Keratinocyte (primary cell): ENCODE results near the gene SYNC. TPM values are rescaled to one million over a fixed set of nuclear protein-coding genes. Genes with fewer than 3 reads are reported as not detected.

Source experiments
- DNase-seq: peaks from one replicate; pipeline ENCODE4 v3.0.0-alpha.2; 2011; ENCODE audit warnings: low read depth, missing footprints, low spot score
- FAIRE-seq: peaks from 2 replicates; lab custom pipeline; 2011; peaks lifted over from hg19 to GRCh38; lab: Jason Lieb, UNC
- H2AFZ ChIP-seq: 2 replicates; pipeline ENCODE4 v1.6.0; 2012; ENCODE audit warnings: low read length, control low read depth, inconsistent platforms; ENCODE audit not compliant: control insufficient read depth
- H3K27ac ChIP-seq: 2 replicates; pipeline ENCODE4 v1.5.1; 2011; ENCODE audit warnings: low read length; ENCODE audit not compliant: control insufficient read depth, insufficient read depth
- H3K27me3 ChIP-seq: 3 replicates; pipeline ENCODE4 v1.6.0; 2011; ENCODE audit warnings: low read length; ENCODE audit not compliant: control insufficient read depth, insufficient read depth; ENCODE audit errors: extremely low read depth
- H3K36me3 ChIP-seq, 2 experiments: 2 replicates in 1 of 2; 3 replicates in 1 of 2; pipeline ENCODE4 v1.5.1; 2011; ENCODE audit warnings: low read length in 2 of 2, mild to moderate bottlenecking in 1 of 2; ENCODE audit not compliant: control insufficient read depth in 2 of 2, insufficient read depth in 2 of 2; ENCODE audit errors: extremely low read depth in 1 of 2
- H3K4me1 ChIP-seq: 3 replicates; pipeline ENCODE4 v1.5.1; 2011; ENCODE audit warnings: low read length; ENCODE audit not compliant: control insufficient read depth, insufficient read depth; ENCODE audit errors: extremely low read depth
- H3K4me2 ChIP-seq: 3 replicates; pipeline ENCODE4 v1.6.0; 2011; ENCODE audit warnings: low read depth, low read length; ENCODE audit not compliant: control insufficient read depth, insufficient read depth; ENCODE audit errors: extremely low read depth
- H3K4me3 ChIP-seq, 3 experiments: fragments of 200-600 bp in 1 of 3; sonication (generic) in 1 of 3; 2 replicates in 2 of 3; 3 replicates in 1 of 3; pipeline ENCODE4 v1.5.1; 2011 to 2016; ENCODE audit warnings: low read length in 3 of 3, mild to moderate bottlenecking in 3 of 3, control low read depth in 2 of 3, inconsistent platforms in 1 of 3, low read depth in 1 of 3, mixed read lengths in 1 of 3, mixed run types in 1 of 3, moderate library complexity in 1 of 3; ENCODE audit not compliant: control insufficient read depth in 2 of 3, insufficient read depth in 2 of 3; ENCODE audit errors: extremely low read depth in 1 of 3
- H3K79me2 ChIP-seq: 2 replicates; pipeline ENCODE4 v1.6.0; 2012; ENCODE audit warnings: low read length; ENCODE audit not compliant: control insufficient read depth, insufficient read depth
- H3K9ac ChIP-seq: 3 replicates; pipeline ENCODE4 v1.6.0; 2011; ENCODE audit warnings: low read length; ENCODE audit not compliant: control insufficient read depth, insufficient read depth; ENCODE audit errors: extremely low read depth
- H3K9me1 ChIP-seq: 3 replicates; pipeline ENCODE4 v1.6.0; 2011; ENCODE audit warnings: low read length; ENCODE audit not compliant: control insufficient read depth, insufficient read depth; ENCODE audit errors: extremely low read depth
- H3K9me3 ChIP-seq: 2 replicates; pipeline ENCODE4 v1.5.1; 2012; ENCODE audit warnings: low read depth, low read length; ENCODE audit not compliant: control insufficient read depth
- H4K20me1 ChIP-seq: 3 replicates; pipeline ENCODE4 v1.6.0; 2011; ENCODE audit warnings: low read length; ENCODE audit not compliant: control insufficient read depth, insufficient read depth; ENCODE audit errors: extremely low read depth
- CTCF ChIP-seq, 3 experiments: IDR thresholded peaks in 1 of 3; conservative IDR thresholded peaks in 1 of 3; optimal IDR thresholded peaks in 1 of 3; 2 replicates in 2 of 3; 3 replicates in 1 of 3; pipeline versions ENCODE3 to v1.5.1; 2011; ENCODE audit warnings: low read length in 3 of 3, mild to moderate bottlenecking in 3 of 3, moderate library complexity in 2 of 3, control low read depth in 1 of 3, inconsistent platforms in 1 of 3; ENCODE audit not compliant: insufficient read depth in 2 of 3; ENCODE audit errors: extremely low read depth in 1 of 3
- EZH2 ChIP-seq: IDR thresholded peaks from one replicate; pipeline ENCODE4 v1.6.1; 2012; ENCODE audit warnings: inconsistent platforms, mild to moderate bottlenecking, low read length, moderate library complexity
- dilution Hi-C: fragments of 300-500 bp; cut with MboI; formaldehyde crosslinking; loops from one replicate; pipeline ENCODE4 v1.7.0; 2020; ENCODE audit warnings: low sequenced_read_pairs; ENCODE audit not compliant: extremely low pct_ligation_motif_present
- polyA plus RNA-seq, 5 experiments: library from polyadenylated mRNA; depleted of rRNA in 3 of 5; stranded (reverse) in 3 of 5; stranded (forward) in 1 of 5; unstranded in 1 of 5; fragments of >200 nt; gene quantifications; 1 replicate in 1 of 5; 2 replicates in 3 of 5; 3 replicates in 1 of 5; pipeline versions ENCODE4 v1.2.1 to v1.2.3, GENCODE V29; 2011 to 2012; ENCODE audit warnings: missing spikeins in 2 of 5, low read depth in 1 of 5, low replicate concordance in 1 of 5

SYNC gene
- polyA plus RNA-seq, 1 donor (not counting 4 experiments of a cell fraction or from before 2014, with no cell fraction given), result 11.2 TPM

GRCh38 chr1:32709075-32709474 is 6.5 kb upstream of the SYNC start:
- no peak overlapping the region for H2AFZ ChIP-seq
- H3K9me1 ChIP-seq, result no peaks in the 10 kb centered on the region
- no peak overlapping the region for H3K4me2 ChIP-seq
- TF ChIP-seq CTCF (optimal IDR thresholded peaks at IDR 0.05 in 1 of 3, IDR thresholded peaks at IDR 0.05 in 1 of 3, conservative IDR thresholded peaks at IDR 0.05 in 1 of 3; ENCODE audit: extremely low read depth in 1 of 3, insufficient read depth in 2 of 3, low read length in 3 of 3) (no peak), EZH2 (no peak)
- H3K79me2 ChIP-seq, result no peaks in the 10 kb centered on the region
- H3K27me3 ChIP-seq, result no peaks in the 10 kb centered on the region
- FAIRE-seq (no peak), DNase-seq (no peak)
- no peak overlapping the region for H3K9ac ChIP-seq
- no peak overlapping the region for H3K27ac ChIP-seq
- no peaks in the 10 kb centered on the region for H3K9me3 ChIP-seq
- H3K4me1 ChIP-seq, result peaks cover 9% of the 10 kb centered on the region
- H3K36me3 ChIP-seq, result no peaks in the 10 kb centered on the region
- H3K4me3 ChIP-seq, result no peak overlapping the region
- dilution Hi-C loops, result loop anchor here (5.0 kb wide), 1 partner anchor 73 kb away; no protein-coding TSS in a partner anchor
- H4K20me1 ChIP-seq, result no peaks in the 10 kb centered on the region

DNA sequence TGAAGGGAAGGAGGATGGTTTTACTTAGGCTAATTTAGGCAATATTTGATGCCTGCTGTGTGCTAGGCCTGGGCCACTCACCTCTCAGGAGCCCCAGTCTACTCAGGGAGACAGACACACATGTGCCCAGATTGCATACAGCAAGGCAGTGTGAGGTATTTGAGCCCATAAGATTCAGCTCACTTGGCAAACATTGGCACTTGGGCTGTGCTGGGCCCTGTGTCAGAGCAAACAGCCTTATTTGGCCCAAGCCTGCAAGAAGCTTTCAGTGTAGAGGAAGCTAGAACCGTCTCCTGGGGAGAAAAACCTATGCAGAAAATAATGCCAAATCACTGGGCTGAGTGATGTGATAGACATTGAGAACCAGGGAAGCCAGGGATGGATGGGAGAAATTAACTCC is 3.9 kb upstream of the SYNC start:
- Histone ChIP-seq H3K9ac (no peak overlapping the region), H2AFZ (no peak overlapping the region), H3K36me3 (no peaks in the 10 kb centered on the region), H4K20me1 (no peaks in the 10 kb centered on the region), H3K4me3 (no peak overlapping the region), H3K4me1 (peaks cover 21% of the 10 kb centered on the region), H3K4me2 (no peak overlapping the region), H3K9me3 (no peaks in the 10 kb centered on the region), H3K27ac (no peak overlapping the region), H3K79me2 (no peaks in the 10 kb centered on the region), H3K27me3 (no peaks in the 10 kb centered on the region), H3K9me1 (no peaks in the 10 kb centered on the region)
- dilution Hi-C loops, result loop anchor here (5.0 kb wide), 1 partner anchor 76 kb away; no protein-coding TSS in a partner anchor
- TF ChIP-seq CTCF (optimal IDR thresholded peaks at IDR 0.05 in 1 of 3, IDR thresholded peaks at IDR 0.05 in 1 of 3, conservative IDR thresholded peaks at IDR 0.05 in 1 of 3; ENCODE audit: extremely low read depth in 1 of 3, insufficient read depth in 2 of 3, low read length in 3 of 3) (no peak), EZH2 (no peak)
- FAIRE-seq (no peak), DNase-seq (no peak)
